SU-DHL-6 (cell line): ENCODE measurements around the gene NET1.

Experiments used
- H2AFZ ChIP-seq: fragments of 200-600 bp; sonication (generic); 2 replicates; pipeline ENCODE4 v1.6.1; 2014; ENCODE audit warnings: low read depth, mild to moderate bottlenecking, moderate library complexity, mixed read lengths, antibody characterized with exemption, low read length; ENCODE audit not compliant: severe bottlenecking
- H3F3A ChIP-seq: fragments of 200-600 bp; shearing (Covaris generic); 2 replicates; pipeline ENCODE4 v1.6.0; 2016; ENCODE audit warnings: antibody characterized with exemption, mild to moderate bottlenecking; ENCODE audit not compliant: insufficient read depth
- H3K27ac ChIP-seq: fragments of 200-600 bp; sonication (generic); 2 replicates; pipeline ENCODE4 v1.5.1; 2016; ENCODE audit warnings: low read depth, mild to moderate bottlenecking, low read length, moderate library complexity, mixed read lengths
- H3K27me3 ChIP-seq: fragments of 200-600 bp; sonication (generic), shearing (Covaris generic); 2 replicates; pipeline ENCODE4 v1.6.0; 2014; ENCODE audit warnings: mild to moderate bottlenecking, low read length
- H3K36me3 ChIP-seq: fragments of 200-600 bp; sonication (generic); 2 replicates; pipeline ENCODE4 v1.6.1; 2014; ENCODE audit warnings: mild to moderate bottlenecking, low read length, mixed read lengths
- H3K4me2 ChIP-seq: fragments of 300-600, 200-600 bp; shearing (Covaris generic), sonication (generic); 2 replicates; pipeline ENCODE4 v1.6.0; 2014; ENCODE audit warnings: low read length, low read depth, mild to moderate bottlenecking; ENCODE audit not compliant: poor library complexity, severe bottlenecking
- H3K4me3 ChIP-seq: fragments of 200-600 bp; sonication (generic); 2 replicates; pipeline ENCODE4 v1.5.1; 2014; ENCODE audit warnings: antibody characterized with exemption, low read length, mild to moderate bottlenecking, mixed read lengths; ENCODE audit not compliant: insufficient read depth, poor library complexity, severe bottlenecking
- H3K79me2 ChIP-seq: fragments of 200-600 bp; sonication (generic); 2 replicates; pipeline ENCODE4 v1.6.1; 2014; ENCODE audit warnings: mild to moderate bottlenecking, low read length, moderate library complexity; ENCODE audit not compliant: insufficient read depth
- H3K9ac ChIP-seq: fragments of 200-600 bp; sonication (generic); 2 replicates; pipeline ENCODE4 v1.7.0; 2014; ENCODE audit warnings: mild to moderate bottlenecking, low read length
- H3K9me2 ChIP-seq: fragments of 200-600 bp; sonication (generic); replicated peaks from 2 replicates; pipeline ENCODE4 v1.6.1; 2014; ENCODE audit warnings: low read length; ENCODE audit not compliant: insufficient read depth
- H3K9me3 ChIP-seq: fragments of 200-600 bp; sonication (generic); 2 replicates; pipeline ENCODE4 v1.6.1; 2014; ENCODE audit warnings: low read length, mixed read lengths; ENCODE audit not compliant: insufficient read depth
- H4K20me1 ChIP-seq: fragments of 200-600 bp; sonication (generic); 2 replicates; pipeline ENCODE4 v1.6.1; 2014; ENCODE audit warnings: low read depth, mild to moderate bottlenecking, antibody characterized with exemption, low read length, moderate library complexity, mixed read lengths
- CTCF ChIP-seq: fragments of 200-600 bp; sonication (generic); IDR thresholded peaks from one replicate; pipeline ENCODE4 v1.5.1; 2017; ENCODE audit warnings: antibody characterized with exemption, mild to moderate bottlenecking, low read length, moderate library complexity; ENCODE audit not compliant: insufficient read depth, poor library complexity, severe bottlenecking
- EZH2phosphoT487 ChIP-seq: fragments of 200-600 bp; sonication (generic), shearing (Covaris generic); conservative IDR thresholded peaks from 2 replicates; pipeline ENCODE4 v1.6.1; 2018; ENCODE audit warnings: mild to moderate bottlenecking, antibody characterized with exemption, low read length, moderate library complexity, mixed read lengths

NET1 gene

GRCh38 chr10:5466451-5467206, 54.3 kb downstream of the NET1 start:
- no peak for TF ChIP-seq EZH2phosphoT487
- TF ChIP-seq CTCF: no peak
- H3K4me2 ChIP-seq: no peak overlapping the region
- no peaks in the 10 kb centered on the region for H4K20me1 ChIP-seq
- H3K27me3 ChIP-seq: no peaks in the 10 kb centered on the region
- no peak overlapping the region for H3K27ac ChIP-seq
- no peak overlapping the region for H3K9ac ChIP-seq
- H3K9me3 ChIP-seq: no peaks in the 10 kb centered on the region
- H2AFZ ChIP-seq: no peak overlapping the region
- no peaks in the 10 kb centered on the region for H3K9me2 ChIP-seq
- no peaks in the 10 kb centered on the region for H3K36me3 ChIP-seq
- no peaks in the 10 kb centered on the region for H3F3A ChIP-seq
- H3K79me2 ChIP-seq: no peaks in the 10 kb centered on the region
- H3K4me3 ChIP-seq: no peak overlapping the region

GRCh38 chr10:5467207-5467535, 54.8 kb downstream of the NET1 start:
- H3K9me3 ChIP-seq: no peaks in the 10 kb centered on the region
- H3K4me2 ChIP-seq: no peak overlapping the region
- no peaks in the 10 kb centered on the region for H3F3A ChIP-seq
- H3K9ac ChIP-seq: no peak overlapping the region
- H3K9me2 ChIP-seq: no peaks in the 10 kb centered on the region
- H3K27ac ChIP-seq: no peak overlapping the region
- H4K20me1 ChIP-seq: no peaks in the 10 kb centered on the region
- no peaks in the 10 kb centered on the region for H3K36me3 ChIP-seq
- H3K27me3 ChIP-seq: no peaks in the 10 kb centered on the region
- H2AFZ ChIP-seq: no peak overlapping the region
- TF ChIP-seq CTCF (no peak), EZH2phosphoT487 (no peak)
- no peak overlapping the region for H3K4me3 ChIP-seq
- no peaks in the 10 kb centered on the region for H3K79me2 ChIP-seq

- no peak overlapping the region for H3K27ac ChIP-seq
- no peaks in the 10 kb centered on the region for H3K9me2 ChIP-seq
- H3K4me2 ChIP-seq: no peak overlapping the region
- H3F3A ChIP-seq: no peaks in the 10 kb centered on the region
- H3K9me3 ChIP-seq: no peaks in the 10 kb centered on the region
- no peaks in the 10 kb centered on the region for H4K20me1 ChIP-seq
- H3K79me2 ChIP-seq: no peaks in the 10 kb centered on the region
- H2AFZ ChIP-seq: no peak overlapping the region
- TF ChIP-seq EZH2phosphoT487 (no peak), CTCF (no peak)
- H3K27me3 ChIP-seq: no peaks in the 10 kb centered on the region
- H3K36me3 ChIP-seq: no peaks in the 10 kb centered on the region
- no peak overlapping the region for H3K9ac ChIP-seq
- H3K4me3 ChIP-seq: no peak overlapping the region
Measured at GRCh38 chr10:5467634-5468255, 55.4 kb downstream of the NET1 start.
